ENCODE data around the gene IL20.
A peak's percentile ranks its signal among the peaks of the same experiment; 100 is the strongest.

IL20 gene

DNA sequence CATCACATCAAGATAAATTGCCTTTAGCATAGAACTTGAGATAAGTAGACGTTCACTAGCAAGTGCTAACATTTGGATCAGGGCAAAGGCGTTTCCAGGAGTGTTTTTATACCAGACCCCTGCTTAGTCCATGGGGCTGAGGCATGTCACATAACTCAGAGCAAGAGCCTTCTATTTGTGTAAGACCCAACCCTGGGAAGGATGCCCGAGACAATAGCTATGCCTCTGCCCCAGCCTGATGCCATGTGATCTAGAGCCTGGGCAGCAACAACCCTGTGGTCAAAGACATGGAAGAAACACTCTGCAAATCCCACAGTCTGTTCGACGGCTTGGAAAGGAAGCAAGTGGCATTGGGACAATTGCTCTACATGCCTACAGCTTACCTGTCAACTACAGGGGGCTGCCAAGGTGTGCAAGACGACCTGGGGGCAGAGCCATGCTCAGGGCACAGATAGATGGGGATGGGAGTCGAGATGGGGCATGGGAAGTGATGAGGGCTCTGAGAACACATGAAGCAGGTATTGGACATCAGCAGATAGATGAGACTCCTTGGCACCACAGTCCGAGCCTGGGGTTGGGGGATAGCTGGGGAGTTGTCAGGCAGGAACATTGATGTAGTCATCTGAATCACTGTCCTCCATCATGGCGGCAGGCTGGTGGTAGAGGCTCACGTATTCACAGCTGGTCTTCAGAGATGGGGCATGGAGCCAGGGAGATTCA is 39.2 kb downstream of the IL20 start:
- DNase-seq (ENCODE audit: low read depth) = no peak

DNA sequence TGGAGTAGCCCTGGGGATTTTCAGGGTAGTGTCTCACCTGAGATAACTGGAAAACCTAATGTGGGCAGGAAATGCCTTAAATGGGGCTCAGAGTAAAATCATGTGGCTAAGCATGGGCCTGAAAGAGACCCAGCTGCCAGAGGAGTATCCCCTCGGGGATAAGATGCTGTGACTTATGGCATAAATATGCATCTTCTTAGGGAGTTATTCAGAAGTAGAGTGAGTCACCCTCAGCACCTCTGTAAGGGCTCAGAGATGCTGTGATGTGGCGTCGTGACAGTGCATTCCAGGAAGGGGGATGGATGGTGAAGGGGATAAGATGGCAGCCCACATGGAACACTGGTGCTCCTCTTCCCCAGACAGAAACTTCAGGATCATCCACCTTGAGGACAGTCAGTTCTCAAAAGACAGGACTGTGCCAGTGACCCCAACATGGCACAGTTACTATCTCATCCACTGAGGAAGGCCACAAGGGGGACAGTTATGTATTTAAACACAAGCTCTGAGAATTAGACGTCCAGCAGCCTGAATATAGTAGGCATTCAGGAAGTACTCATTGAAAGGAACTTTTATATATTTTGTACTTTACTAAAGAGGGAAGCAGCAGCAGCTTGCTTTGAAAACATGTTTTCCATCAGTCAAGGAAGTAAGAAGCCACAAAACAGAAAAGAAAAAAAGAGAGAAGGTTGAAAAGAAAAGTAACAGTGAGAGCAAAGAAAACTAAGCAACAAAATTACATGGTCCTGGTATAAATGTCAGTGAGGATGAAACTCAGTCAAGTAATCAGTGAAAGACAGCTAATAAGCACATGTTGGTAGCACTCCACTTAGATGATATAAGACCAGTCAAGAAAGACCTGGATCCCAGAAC is 40.1 kb downstream of the IL20 start:
- DNase-seq (ENCODE audit: low read depth) = peak; percentile 86

DNA sequence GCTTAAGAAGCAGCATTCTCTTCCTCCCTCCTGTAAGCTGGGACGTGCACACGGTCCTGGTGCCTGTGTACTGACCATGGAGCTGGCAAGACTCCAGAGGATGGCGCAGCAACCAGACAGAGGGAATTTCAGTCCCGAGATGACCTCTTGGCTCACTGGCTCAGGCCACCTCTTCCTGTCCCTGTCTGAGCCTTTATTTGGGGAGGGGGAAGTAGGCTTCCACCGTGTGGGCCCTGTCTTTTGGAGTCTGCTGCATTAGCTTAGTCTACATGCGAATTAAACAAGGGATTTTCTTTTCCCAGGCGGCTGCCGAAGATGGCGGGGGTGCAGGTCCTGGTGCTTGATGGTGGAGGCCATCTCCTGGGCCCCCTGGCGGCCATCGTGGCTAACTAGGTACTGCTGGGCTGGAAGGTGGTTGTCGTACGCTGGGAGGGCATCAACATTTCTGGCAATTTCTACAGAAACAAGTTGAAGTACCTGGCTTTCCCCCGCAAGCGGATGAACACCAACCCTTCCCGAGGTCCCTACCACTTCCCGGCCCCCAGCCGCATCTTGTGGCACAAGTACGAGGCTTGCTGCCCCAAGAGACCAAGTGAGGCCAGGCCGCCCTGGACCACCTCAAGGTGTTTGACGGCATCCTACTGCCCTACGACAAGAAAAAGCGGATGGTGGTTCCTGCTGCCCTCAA is 42.0 kb downstream of the IL20 start:
- peak; percentile 25 for DNase-seq (ENCODE audit: low read depth)

- DNase-seq (ENCODE audit: low read depth) = no peak
These were observed 42.6 kb downstream of the IL20 start for GRCh38 chr1:206908038-206908437.

- DNase-seq (ENCODE audit: low read depth) = no peak
These were observed 43.9 kb downstream of the IL20 start for GRCh38 chr1:206909161-206909882.

DNA sequence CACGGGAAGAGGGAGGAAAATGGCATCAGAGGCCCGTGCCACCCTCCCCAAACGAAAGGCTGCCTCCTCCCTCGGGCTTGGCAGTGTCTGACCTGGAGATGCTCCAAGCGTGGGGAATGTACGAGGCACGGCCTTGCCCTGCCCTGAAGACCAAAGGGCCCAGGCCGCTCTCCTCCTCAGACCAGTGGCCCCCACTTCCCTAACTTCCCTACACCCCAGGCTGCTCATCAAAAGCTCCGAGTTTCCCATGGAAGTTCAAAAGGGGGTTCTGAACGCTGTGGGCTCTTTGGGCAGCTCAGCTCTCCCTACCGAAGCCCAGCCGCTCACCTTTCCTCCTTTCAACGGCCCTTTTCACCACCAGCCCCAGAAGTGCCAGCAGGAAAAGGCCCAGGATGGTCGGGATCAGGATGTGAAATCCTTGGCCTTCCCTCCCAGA is 44.5 kb downstream of the IL20 start:
- no peak for DNase-seq (ENCODE audit: low read depth)

- DNase-seq (ENCODE audit: low read depth) = peak; percentile 66
These were observed 45.7 kb downstream of the IL20 start for GRCh38 chr1:206911064-206911663.

- peak; percentile 68 for DNase-seq (ENCODE audit: low read depth)
These were observed 47.1 kb downstream of the IL20 start for GRCh38 chr1:206912445-206913095.

DNA sequence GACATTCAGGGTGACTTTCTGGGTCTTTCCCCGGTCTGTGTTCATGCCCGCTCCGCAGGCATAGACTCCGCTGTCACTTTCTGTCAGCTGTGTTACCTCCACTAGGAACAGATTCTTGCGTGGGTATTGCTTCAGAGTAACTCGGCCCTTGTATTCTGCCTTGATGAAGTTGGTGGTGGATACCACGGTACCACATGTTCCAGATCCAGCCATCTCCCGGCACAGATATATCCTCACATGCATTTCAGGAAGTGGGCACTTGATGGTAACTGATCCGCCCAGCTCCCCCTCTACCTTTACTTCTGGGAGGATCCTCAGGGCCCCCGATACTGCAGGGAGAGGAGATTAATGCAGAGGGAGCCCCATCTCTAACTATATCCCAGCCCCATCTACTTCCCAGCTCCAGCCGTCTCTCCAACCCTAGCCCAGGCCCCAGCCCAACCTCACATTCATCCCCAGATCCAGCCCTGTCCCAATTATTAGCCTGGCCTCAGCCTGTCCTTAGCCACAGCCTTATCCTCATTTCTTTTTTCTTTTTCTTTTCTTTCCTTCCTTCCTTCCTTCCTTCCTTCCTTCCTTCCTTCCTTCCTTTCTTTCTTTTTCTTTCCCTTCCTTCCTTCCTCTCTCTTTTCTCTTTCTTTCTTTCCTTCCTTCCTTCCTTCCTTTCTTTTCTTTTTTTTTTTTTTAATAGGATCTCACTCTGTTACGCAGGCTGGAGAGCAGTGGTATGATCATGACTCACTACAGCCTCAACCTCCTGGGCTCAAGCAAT is 48.5 kb downstream of the IL20 start:
- no peak for DNase-seq (ENCODE audit: low read depth)

DNA sequence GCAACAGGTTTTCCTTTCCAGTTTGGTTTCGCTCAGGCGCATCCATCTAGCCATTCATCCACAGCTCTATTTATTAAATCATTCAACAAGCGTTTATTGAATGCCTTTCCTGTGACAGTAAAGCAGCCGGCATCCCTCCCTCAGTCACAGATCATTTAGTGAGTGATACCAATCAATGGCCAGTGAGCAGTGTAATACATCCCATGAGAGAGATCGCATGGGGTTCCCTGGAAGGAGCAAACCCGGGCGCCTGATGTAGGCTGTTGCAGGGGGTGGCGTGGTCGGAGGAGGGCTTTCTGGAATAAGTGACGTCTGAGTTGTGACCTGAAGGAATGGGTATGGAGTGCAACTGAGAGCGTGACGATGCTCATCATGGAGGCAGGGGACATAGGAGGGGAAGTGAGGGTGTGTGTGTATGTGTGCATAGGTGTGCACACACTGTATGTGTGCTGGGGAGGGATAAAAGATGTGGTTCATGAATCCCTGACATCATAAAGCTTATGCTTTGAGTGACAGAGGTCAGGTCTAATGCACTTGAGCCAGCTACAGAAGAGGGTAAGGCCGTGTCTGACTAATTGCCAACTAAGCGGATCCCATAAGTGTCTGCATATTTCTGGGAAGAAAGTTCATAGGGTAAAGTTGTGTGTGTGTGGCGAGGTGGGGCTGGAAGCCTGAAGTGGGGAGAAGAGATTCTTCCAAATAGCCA is 49.8 kb downstream of the IL20 start:
- no peak for DNase-seq (ENCODE audit: low read depth)

GRCh38 chr1:206916000-206916709 is 50.7 kb downstream of the IL20 start:
- no peak for DNase-seq (ENCODE audit: low read depth)

GRCh38 chr1:206918076-206918475 is 52.7 kb downstream of the IL20 start:
- DNase-seq (ENCODE audit: low read depth) = no peak

All from iris pigment epithelial cell (primary cell).